ENCODE results near the gene LYRM4. TPM values are rescaled to one million over a fixed set of nuclear protein-coding genes. Genes with fewer than 3 reads are reported as not detected.

LYRM4 gene
- polyA plus RNA-seq, 1 donor = 26.7 TPM

- Histone ChIP-seq H3K27ac (ENCODE audit: low read length) (peak overlapping the region; percentile 63), H3K4me1 (ENCODE audit: control insufficient read depth, insufficient read depth, low read length) (peaks cover 9% of the 10 kb centered on the region)
- WGBS (ENCODE audit: insufficient coverage, low lambda C conversion rate) = 63% methylated on average over 2 of the region's 4 CpGs
These were observed 79.0 kb downstream of the LYRM4 start for GRCh38 chr6:5181510-5182317.

GRCh38 chr6:5180636-5181035, 80.1 kb downstream of the LYRM4 start:
- peak overlapping the region; percentile 63 for H3K27ac ChIP-seq (ENCODE audit: low read length)
- H3K4me3 ChIP-seq (ENCODE audit: low read length) = no peak overlapping the region
- H3K9me3 ChIP-seq (ENCODE audit: control insufficient read depth, low read depth, low read length) = no peaks in the 10 kb centered on the region
- peaks cover 9% of the 10 kb centered on the region for H3K4me1 ChIP-seq (ENCODE audit: control insufficient read depth, insufficient read depth, low read length)
- H3K27me3 ChIP-seq (ENCODE audit: control insufficient read depth, insufficient read depth, low read length) = no peaks in the 10 kb centered on the region
- no peaks in the 10 kb centered on the region for H3K36me3 ChIP-seq (ENCODE audit: control insufficient read depth, insufficient read depth, low read length)
- WGBS (ENCODE audit: insufficient coverage, low lambda C conversion rate) = no CpG with 5 or more reads among the region's 4 CpGs
- no peak for DNase-seq

More at GRCh38 chr6:5181510-5182317, 79.0 kb downstream of the LYRM4 start:
- DNase-seq = peak; percentile 70 to 82
- no peaks in the 10 kb centered on the region for H3K36me3 ChIP-seq (ENCODE audit: control insufficient read depth, insufficient read depth, low read length)
- no peaks in the 10 kb centered on the region for H3K9me3 ChIP-seq (ENCODE audit: control insufficient read depth, low read depth, low read length)
- H3K27me3 ChIP-seq (ENCODE audit: control insufficient read depth, insufficient read depth, low read length) = no peaks in the 10 kb centered on the region
- no peak overlapping the region for H3K4me3 ChIP-seq (ENCODE audit: low read length)

- no CpG with 5 or more reads among the region's 5 CpGs for WGBS (ENCODE audit: insufficient coverage, low lambda C conversion rate)
- Histone ChIP-seq H3K36me3 (ENCODE audit: control insufficient read depth, insufficient read depth, low read length) (no peaks in the 10 kb centered on the region), H3K9me3 (ENCODE audit: control insufficient read depth, low read depth, low read length) (no peaks in the 10 kb centered on the region)
These were observed 80.8 kb downstream of the LYRM4 start for GRCh38 chr6:5179917-5180316.

GRCh38 chr6:5178806-5179205, 81.9 kb downstream of the LYRM4 start:
- peaks cover 9% of the 10 kb centered on the region for H3K4me1 ChIP-seq (ENCODE audit: control insufficient read depth, insufficient read depth, low read length)
- no peak for DNase-seq
- no CpG with 5 or more reads among the region's 2 CpGs for WGBS (ENCODE audit: insufficient coverage, low lambda C conversion rate)

More at GRCh38 chr6:5179917-5180316, 80.8 kb downstream of the LYRM4 start:
- H3K27ac ChIP-seq (ENCODE audit: low read length) = peak overlapping the region; percentile 63
- H3K4me1 ChIP-seq (ENCODE audit: control insufficient read depth, insufficient read depth, low read length) = peaks cover 9% of the 10 kb centered on the region
- no peak overlapping the region for H3K4me3 ChIP-seq (ENCODE audit: low read length)
- DNase-seq = no peak
- H3K27me3 ChIP-seq (ENCODE audit: control insufficient read depth, insufficient read depth, low read length) = no peaks in the 10 kb centered on the region

GRCh38 chr6:5175635-5176034, 85.1 kb downstream of the LYRM4 start:
- no peaks in the 10 kb centered on the region for H3K9me3 ChIP-seq (ENCODE audit: control insufficient read depth, low read depth, low read length)
- no peaks in the 10 kb centered on the region for H3K27me3 ChIP-seq (ENCODE audit: control insufficient read depth, insufficient read depth, low read length)
- H3K4me3 ChIP-seq (ENCODE audit: low read length) = no peak overlapping the region
- H3K36me3 ChIP-seq (ENCODE audit: control insufficient read depth, insufficient read depth, low read length) = no peaks in the 10 kb centered on the region
- no peak overlapping the region for H3K27ac ChIP-seq (ENCODE audit: low read length)
- H3K4me1 ChIP-seq (ENCODE audit: control insufficient read depth, insufficient read depth, low read length) = peaks cover 2% of the 10 kb centered on the region
- no peak for DNase-seq
- no CpG with 5 or more reads among the region's 6 CpGs for WGBS (ENCODE audit: insufficient coverage, low lambda C conversion rate)

More at GRCh38 chr6:5178806-5179205, 81.9 kb downstream of the LYRM4 start:
- H3K27me3 ChIP-seq (ENCODE audit: control insufficient read depth, insufficient read depth, low read length) = no peaks in the 10 kb centered on the region
- H3K27ac ChIP-seq (ENCODE audit: low read length) = no peak overlapping the region
- H3K4me3 ChIP-seq (ENCODE audit: low read length) = no peak overlapping the region
- H3K9me3 ChIP-seq (ENCODE audit: control insufficient read depth, low read depth, low read length) = no peaks in the 10 kb centered on the region
- no peaks in the 10 kb centered on the region for H3K36me3 ChIP-seq (ENCODE audit: control insufficient read depth, insufficient read depth, low read length)

- DNase-seq = no peak
- Histone ChIP-seq H3K27me3 (ENCODE audit: control insufficient read depth, insufficient read depth, low read length) (no peaks in the 10 kb centered on the region), H3K27ac (ENCODE audit: low read length) (no peak overlapping the region), H3K36me3 (ENCODE audit: control insufficient read depth, insufficient read depth, low read length) (no peaks in the 10 kb centered on the region), H3K9me3 (ENCODE audit: control insufficient read depth, low read depth, low read length) (no peaks in the 10 kb centered on the region), H3K4me1 (ENCODE audit: control insufficient read depth, insufficient read depth, low read length) (no peaks in the 10 kb centered on the region), H3K4me3 (ENCODE audit: low read length) (no peak overlapping the region)
- WGBS (ENCODE audit: insufficient coverage, low lambda C conversion rate) = 83% methylated on average over 2 of the region's 10 CpGs
These were observed 85.8 kb downstream of the LYRM4 start for GRCh38 chr6:5174756-5175549.

GRCh38 chr6:5174244-5174643, 86.5 kb downstream of the LYRM4 start:
- Histone ChIP-seq H3K36me3 (ENCODE audit: control insufficient read depth, insufficient read depth, low read length) (no peaks in the 10 kb centered on the region), H3K27me3 (ENCODE audit: control insufficient read depth, insufficient read depth, low read length) (no peaks in the 10 kb centered on the region), H3K27ac (ENCODE audit: low read length) (no peak overlapping the region), H3K4me3 (ENCODE audit: low read length) (no peak overlapping the region), H3K4me1 (ENCODE audit: control insufficient read depth, insufficient read depth, low read length) (no peaks in the 10 kb centered on the region), H3K9me3 (ENCODE audit: control insufficient read depth, low read depth, low read length) (no peaks in the 10 kb centered on the region)
- WGBS (ENCODE audit: insufficient coverage, low lambda C conversion rate) = 63% methylated on average over 2 of the region's 6 CpGs
- DNase-seq = peak in 1 of 2 donors; percentile 21

- Histone ChIP-seq H3K4me3 (ENCODE audit: low read length) (no peak overlapping the region), H3K9me3 (ENCODE audit: control insufficient read depth, low read depth, low read length) (no peaks in the 10 kb centered on the region), H3K4me1 (ENCODE audit: control insufficient read depth, insufficient read depth, low read length) (no peaks in the 10 kb centered on the region), H3K36me3 (ENCODE audit: control insufficient read depth, insufficient read depth, low read length) (no peaks in the 10 kb centered on the region), H3K27me3 (ENCODE audit: control insufficient read depth, insufficient read depth, low read length) (no peaks in the 10 kb centered on the region), H3K27ac (ENCODE audit: low read length) (no peak overlapping the region)
- no peak for DNase-seq
- WGBS (ENCODE audit: insufficient coverage, low lambda C conversion rate) = 100% methylated on average over 2 of the region's 3 CpGs
These were observed 86.9 kb downstream of the LYRM4 start for GRCh38 chr6:5173810-5174209.

- no peak overlapping the region for H3K27ac ChIP-seq (ENCODE audit: low read length)
- H3K4me1 ChIP-seq (ENCODE audit: control insufficient read depth, insufficient read depth, low read length) = no peaks in the 10 kb centered on the region
- DNase-seq = no peak
- no peaks in the 10 kb centered on the region for H3K9me3 ChIP-seq (ENCODE audit: control insufficient read depth, low read depth, low read length)
- no peaks in the 10 kb centered on the region for H3K36me3 ChIP-seq (ENCODE audit: control insufficient read depth, insufficient read depth, low read length)
- WGBS (ENCODE audit: insufficient coverage, low lambda C conversion rate) = 100% methylated on average over 2 of the region's 4 CpGs
- no peaks in the 10 kb centered on the region for H3K27me3 ChIP-seq (ENCODE audit: control insufficient read depth, insufficient read depth, low read length)
- no peak overlapping the region for H3K4me3 ChIP-seq (ENCODE audit: low read length)
These were observed 87.8 kb downstream of the LYRM4 start for GRCh38 chr6:5172897-5173474.

- H3K9me3 ChIP-seq (ENCODE audit: control insufficient read depth, low read depth, low read length) = no peaks in the 10 kb centered on the region
- H3K27me3 ChIP-seq (ENCODE audit: control insufficient read depth, insufficient read depth, low read length) = no peaks in the 10 kb centered on the region
- DNase-seq = no peak
- no peaks in the 10 kb centered on the region for H3K4me1 ChIP-seq (ENCODE audit: control insufficient read depth, insufficient read depth, low read length)
- no peaks in the 10 kb centered on the region for H3K36me3 ChIP-seq (ENCODE audit: control insufficient read depth, insufficient read depth, low read length)
- no CpG with 5 or more reads among the region's 14 CpGs for WGBS (ENCODE audit: insufficient coverage, low lambda C conversion rate)
- no peak overlapping the region for H3K4me3 ChIP-seq (ENCODE audit: low read length)
- no peak overlapping the region for H3K27ac ChIP-seq (ENCODE audit: low read length)
These were observed 88.6 kb downstream of the LYRM4 start for GRCh38 chr6:5172041-5172653.

Measured in large intestine (tissue), 3 donors.